PC-9 (cell line): ENCODE results near the gene RBM45. TPM values are rescaled to one million over a fixed set of nuclear protein-coding genes. Genes with fewer than 3 reads are reported as not detected.
A peak's percentile ranks its signal among the peaks of the same experiment; 100 is the strongest.
"Not testable (repeated sequence)": the region's sequence is repeated elsewhere in the genome, so short reads cannot be mapped to it uniquely, and the experiment has no call there.

Experiments
- BruUV-seq: library from RNA; stranded (reverse); fragments of 400-500 nt; replicated peaks from 2 replicates; lab custom pipeline; 2021; lab: Mats Ljungman, UMichigan
- CTCF ChIA-PET: fragments of 300-600 bp; sonication (Branson Sonifier 250); formaldehyde crosslinking; loops from one replicate; lab custom pipeline; 2022; ENCODE audit warnings: antibody characterized with exemption; lab: Charles Lee
- POLR2A ChIA-PET: fragments of 300-600 bp; sonication (Branson Sonifier 250); formaldehyde crosslinking; loops from one replicate; lab custom pipeline; 2022; ENCODE audit warnings: antibody characterized with exemption; ENCODE audit not compliant: unreplicated experiment; lab: Charles Lee
- DNase-seq, 2 experiments: peaks; one replicate each; pipeline versions ENCODE4 v3.0.0 to v3.0.0-alpha.2; 2015 to 2022; ENCODE audit warnings: mixed read lengths in 1 of 2
- H2AFZ ChIP-seq: fragments of 200-600 bp; sonication (generic); 2 replicates; pipeline ENCODE4 v1.8.1; 2017; ENCODE audit warnings: antibody characterized with exemption
- H3F3A ChIP-seq: fragments of 200-600 bp; sonication (generic); 2 replicates; pipeline ENCODE4 v1.8.1; 2017; ENCODE audit warnings: antibody characterized with exemption, mild to moderate bottlenecking, low read depth; ENCODE audit not compliant: insufficient read depth
- H3K27ac ChIP-seq: fragments of 200-600 bp; sonication (generic); 2 replicates; pipeline ENCODE4 v1.6.1; 2016; ENCODE audit warnings: mixed run types
- H3K27me3 ChIP-seq: fragments of 200-600 bp; sonication (generic); 2 replicates; pipeline ENCODE4 v1.6.1; 2016; ENCODE audit warnings: low read depth, mixed run types; ENCODE audit not compliant: insufficient read depth
- H3K36me3 ChIP-seq: fragments of 200-600 bp; sonication (generic); 2 replicates; pipeline ENCODE4 v1.6.1; 2016; ENCODE audit warnings: low read depth, mixed run types
- H3K4me1 ChIP-seq: fragments of 200-600 bp; sonication (generic); replicated peaks from 2 replicates; pipeline ENCODE4 v1.6.1; 2016; ENCODE audit warnings: mixed run types; ENCODE audit not compliant: insufficient read depth
- H3K4me2 ChIP-seq: fragments of 200-600 bp; sonication (generic); 2 replicates; pipeline ENCODE4 v1.6.1; 2017; ENCODE audit warnings: mixed run types
- H3K4me3 ChIP-seq: fragments of 200-600 bp; sonication (generic); 2 replicates; pipeline ENCODE4 v1.6.1; 2016; ENCODE audit warnings: mixed run types
- H3K79me2 ChIP-seq: fragments of 200-600 bp; sonication (generic); 2 replicates; pipeline ENCODE4 v1.6.1; 2017; ENCODE audit warnings: low read depth, mixed run types
- H3K9me2 ChIP-seq: fragments of 200-600 bp; sonication (generic); 2 replicates; pipeline ENCODE4 v1.8.1; 2017; ENCODE audit warnings: mild to moderate bottlenecking; ENCODE audit not compliant: insufficient read depth
- H3K9me3 ChIP-seq: fragments of 200-600 bp; sonication (generic); 2 replicates; pipeline ENCODE4 v1.8.1; 2016; ENCODE audit warnings: low read depth; ENCODE audit not compliant: insufficient read depth
- H4K20me1 ChIP-seq: fragments of 200-600 bp; sonication (generic); 2 replicates; pipeline ENCODE4 v1.8.1; 2017; ENCODE audit not compliant: insufficient read depth
- EZH2 ChIP-seq: fragments of 200-600 bp; sonication (generic); IDR thresholded peaks from 2 replicates; pipeline ENCODE4 v1.8.0; 2017; ENCODE audit warnings: antibody characterized with exemption, low read depth
- intact Hi-C: fragments of 100-400 bp; cut with micrococcal nuclease; formaldehyde crosslinking; loops from one replicate; pipeline ENCODE4 v1.10.0; 2022; ENCODE audit not compliant: unreplicated experiment
- total RNA-seq: library from RNA; stranded (reverse); gene quantifications from 2 replicates; pipeline ENCODE4 v1.2.3, GENCODE V29; 2021
- TF ChIP-seq, protein P1 (sequence below): fragments of 200-600 bp; sonication (generic); conservative IDR thresholded peaks from 2 replicates; pipeline ENCODE4 v1.6.1; 2017; ENCODE audit warnings: mixed run types, antibody characterized with exemption, mild to moderate bottlenecking, moderate library complexity

RBM45 gene
- total RNA-seq, 1 experiment from 2014 or later, result 12.6 TPM

DNA sequence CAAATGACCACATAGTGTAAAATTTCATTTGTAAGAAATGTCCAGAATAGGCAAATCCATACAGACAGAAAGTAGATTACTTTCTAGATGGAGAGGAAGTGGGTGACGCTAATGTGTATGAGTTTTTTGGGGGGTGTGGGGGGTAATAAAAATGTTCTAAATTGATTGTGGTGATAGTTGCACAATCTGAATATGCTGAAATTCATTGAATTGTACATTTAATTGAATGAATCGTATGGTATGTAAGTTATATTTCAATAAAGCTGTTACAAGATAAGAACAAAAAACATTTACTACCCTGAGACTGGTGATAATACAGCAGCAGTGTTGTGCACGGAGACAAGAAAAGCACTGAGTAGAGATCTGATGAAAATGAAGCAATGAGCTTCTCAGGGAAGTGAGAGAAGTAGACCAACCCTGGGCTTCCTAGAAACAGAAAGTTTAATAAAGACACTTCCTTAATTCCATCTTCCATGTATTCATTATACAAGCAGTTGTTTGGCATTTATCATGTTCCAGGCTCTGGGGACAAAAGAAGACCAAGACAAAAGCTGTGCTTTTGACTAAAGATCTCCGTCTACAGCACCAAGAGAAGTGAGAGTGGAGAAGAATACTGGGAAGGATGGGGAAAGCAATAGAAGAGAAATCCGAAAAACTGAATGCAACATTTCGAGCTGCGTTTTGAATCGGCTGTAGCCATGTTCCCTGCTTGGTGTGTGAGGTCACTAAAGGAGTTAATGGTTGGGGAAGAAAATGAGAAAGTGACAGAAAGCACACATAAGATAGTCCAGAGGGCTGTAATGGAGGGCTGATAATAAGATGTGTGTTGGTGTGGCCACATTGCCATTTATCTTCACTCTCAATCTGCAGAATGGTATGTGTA lies 37.9 kb upstream of the RBM45 start:
- DNase-seq, result no peak
- CTCF ChIA-PET, result no interaction called here
- no peaks in the 10 kb centered on the region for H4K20me1 ChIP-seq
- 0 out of 2 replicates have a peak overlapping the region, but pooled peaks have one; percentile 6 for H2AFZ ChIP-seq
- H3K4me1 ChIP-seq, result peaks cover 27% of the 10 kb centered on the region
- H3K27ac ChIP-seq, result peak overlapping the region; percentile 1; the same call in 1 of the 2 replicates
- TF ChIP-seq, protein P1, sequence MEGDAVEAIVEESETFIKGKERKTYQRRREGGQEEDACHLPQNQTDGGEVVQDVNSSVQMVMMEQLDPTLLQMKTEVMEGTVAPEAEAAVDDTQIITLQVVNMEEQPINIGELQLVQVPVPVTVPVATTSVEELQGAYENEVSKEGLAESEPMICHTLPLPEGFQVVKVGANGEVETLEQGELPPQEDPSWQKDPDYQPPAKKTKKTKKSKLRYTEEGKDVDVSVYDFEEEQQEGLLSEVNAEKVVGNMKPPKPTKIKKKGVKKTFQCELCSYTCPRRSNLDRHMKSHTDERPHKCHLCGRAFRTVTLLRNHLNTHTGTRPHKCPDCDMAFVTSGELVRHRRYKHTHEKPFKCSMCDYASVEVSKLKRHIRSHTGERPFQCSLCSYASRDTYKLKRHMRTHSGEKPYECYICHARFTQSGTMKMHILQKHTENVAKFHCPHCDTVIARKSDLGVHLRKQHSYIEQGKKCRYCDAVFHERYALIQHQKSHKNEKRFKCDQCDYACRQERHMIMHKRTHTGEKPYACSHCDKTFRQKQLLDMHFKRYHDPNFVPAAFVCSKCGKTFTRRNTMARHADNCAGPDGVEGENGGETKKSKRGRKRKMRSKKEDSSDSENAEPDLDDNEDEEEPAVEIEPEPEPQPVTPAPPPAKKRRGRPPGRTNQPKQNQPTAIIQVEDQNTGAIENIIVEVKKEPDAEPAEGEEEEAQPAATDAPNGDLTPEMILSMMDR, result no peak
- H3K79me2 ChIP-seq, result no peaks in the 10 kb centered on the region
- H3K9me2 ChIP-seq, result no peaks in the 10 kb centered on the region
- intact Hi-C loops, result loop anchor here (10.0 kb wide), 2 partner anchors 120 to 1190 kb away; partner anchors contain the start of genes OSBPL6 and SESTD1
- H3K36me3 ChIP-seq, result no peaks in the 10 kb centered on the region
- H3K27me3 ChIP-seq, result no peaks in the 10 kb centered on the region
- no TSS peak for BruUV-seq
- peaks cover 8% of the 10 kb centered on the region; the same call in 1 of the 2 replicates for H3F3A ChIP-seq
- no peak overlapping the region for H3K4me3 ChIP-seq
- POLR2A ChIA-PET, result no interaction called here
- no peaks in the 10 kb centered on the region for H3K9me3 ChIP-seq
- H3K4me2 ChIP-seq, result peak overlapping the region; percentile 39

DNA sequence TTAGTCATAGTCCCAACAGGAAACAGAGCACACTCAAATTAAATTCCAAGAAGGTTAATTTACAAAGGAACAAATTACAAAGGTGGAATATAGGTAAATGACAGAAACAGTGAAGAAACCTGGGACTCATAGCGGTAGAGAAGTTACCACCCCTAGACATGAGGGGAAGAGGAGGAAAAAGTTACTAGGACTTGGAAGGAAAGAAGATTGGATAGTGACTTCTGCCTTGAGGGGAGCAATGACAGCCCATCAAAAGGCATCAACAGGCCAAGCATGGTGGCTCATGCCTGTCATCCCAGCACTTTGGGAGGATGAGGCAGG lies 37.3 kb upstream of the RBM45 start:
- no peak overlapping the region for H2AFZ ChIP-seq
- no peaks in the 10 kb centered on the region for H3K27me3 ChIP-seq
- no peaks in the 10 kb centered on the region for H4K20me1 ChIP-seq
- no peaks in the 10 kb centered on the region for H3K79me2 ChIP-seq
- POLR2A ChIA-PET, result no interaction called here
- intact Hi-C loops, result loop anchor here (10.0 kb wide), 2 partner anchors 120 to 1190 kb away; partner anchors contain the start of genes OSBPL6 and SESTD1
- peak; percentile 33 to 87 for DNase-seq
- no peaks in the 10 kb centered on the region for H3K9me3 ChIP-seq
- peaks cover 8% of the 10 kb centered on the region; the same call in 1 of the 2 replicates for H3F3A ChIP-seq
- no peak overlapping the region for H3K4me3 ChIP-seq
- no TSS peak for BruUV-seq
- H3K36me3 ChIP-seq, result no peaks in the 10 kb centered on the region
- CTCF ChIA-PET, result interaction anchor here (0.9 kb wide), 1 partner anchor 339 kb away, joined by 3 read pairs; no protein-coding TSS in a partner anchor
- peak overlapping the region; percentile 39 for H3K4me2 ChIP-seq
- no peak for TF ChIP-seq EZH2
- TF ChIP-seq, protein P1, result no peak
- peaks cover 27% of the 10 kb centered on the region for H3K4me1 ChIP-seq
- peak overlapping the region; percentile 1 for H3K27ac ChIP-seq
- no peaks in the 10 kb centered on the region for H3K9me2 ChIP-seq

GRCh38 chr2:178076130-178076529 lies 36.1 kb upstream of the RBM45 start:
- no peaks in the 10 kb centered on the region for H3K9me2 ChIP-seq
- no peaks in the 10 kb centered on the region for H4K20me1 ChIP-seq
- H3K9me3 ChIP-seq, result no peaks in the 10 kb centered on the region
- no peaks in the 10 kb centered on the region for H3K79me2 ChIP-seq
- intact Hi-C loops, result loop anchor here (10.0 kb wide), 2 partner anchors 119 to 1189 kb away; partner anchors contain the start of genes OSBPL6 and SESTD1
- H3K4me1 ChIP-seq, result peaks cover 27% of the 10 kb centered on the region
- H3F3A ChIP-seq, result peaks cover 8% of the 10 kb centered on the region; the same call in 1 of the 2 replicates
- no peak overlapping the region for H3K4me3 ChIP-seq
- no peak for TF ChIP-seq EZH2
- TF ChIP-seq, protein P1, result no peak
- no peaks in the 10 kb centered on the region for H3K27me3 ChIP-seq
- DNase-seq, result no peak
- H3K4me2 ChIP-seq, result no peak overlapping the region
- POLR2A ChIA-PET, result no interaction called here
- BruUV-seq, result no TSS peak
- no peak overlapping the region for H3K27ac ChIP-seq
- no peak overlapping the region for H2AFZ ChIP-seq
- CTCF ChIA-PET, result no interaction called here
- no peaks in the 10 kb centered on the region for H3K36me3 ChIP-seq

GRCh38 chr2:178079279-178079678 lies 33.0 kb upstream of the RBM45 start:
- H3K4me1 ChIP-seq, result peaks cover 11% of the 10 kb centered on the region
- H3K4me3 ChIP-seq, H4K20me1 ChIP-seq, CTCF ChIA-PET, BruUV-seq, H3K36me3 ChIP-seq, H3K79me2 ChIP-seq, H2AFZ ChIP-seq, H3K27ac ChIP-seq, H3K27me3 ChIP-seq, H3K9me2 ChIP-seq, DNase-seq, POLR2A ChIA-PET, H3F3A ChIP-seq, H3K9me3 ChIP-seq, H3K4me2 ChIP-seq: not testable (repeated sequence)
- intact Hi-C loops, result loop anchor here (10.0 kb wide), 2 partner anchors 116 to 1186 kb away; partner anchors contain the start of genes OSBPL6 and SESTD1
